Coronary artery (tissue), 2 donors: ENCODE measurements around the gene SDF4.

Source experiments
- DNase-seq: peaks from one replicate; pipeline ENCODE4 v3.0.0-alpha.2; 2017; ENCODE audit warnings: low spot score
- H3K27ac ChIP-seq, 2 donors: fragments of 200-600 bp; sonication (generic); one replicate each; pipeline ENCODE4 v1.5.1; 2016 to 2019
- H3K4me3 ChIP-seq: fragments of 200-600 bp; sonication (generic); 2 replicates; pipeline ENCODE4 v1.5.1; 2016; ENCODE audit warnings: mild to moderate bottlenecking, moderate library complexity
- TF ChIP-seq, protein P1 (sequence below): fragments of 200-600 bp; sonication (generic); IDR thresholded peaks from one replicate; pipeline ENCODE4 v1.5.1; 2019; ENCODE audit warnings: antibody characterized with exemption

Gene SDF4

DNA sequence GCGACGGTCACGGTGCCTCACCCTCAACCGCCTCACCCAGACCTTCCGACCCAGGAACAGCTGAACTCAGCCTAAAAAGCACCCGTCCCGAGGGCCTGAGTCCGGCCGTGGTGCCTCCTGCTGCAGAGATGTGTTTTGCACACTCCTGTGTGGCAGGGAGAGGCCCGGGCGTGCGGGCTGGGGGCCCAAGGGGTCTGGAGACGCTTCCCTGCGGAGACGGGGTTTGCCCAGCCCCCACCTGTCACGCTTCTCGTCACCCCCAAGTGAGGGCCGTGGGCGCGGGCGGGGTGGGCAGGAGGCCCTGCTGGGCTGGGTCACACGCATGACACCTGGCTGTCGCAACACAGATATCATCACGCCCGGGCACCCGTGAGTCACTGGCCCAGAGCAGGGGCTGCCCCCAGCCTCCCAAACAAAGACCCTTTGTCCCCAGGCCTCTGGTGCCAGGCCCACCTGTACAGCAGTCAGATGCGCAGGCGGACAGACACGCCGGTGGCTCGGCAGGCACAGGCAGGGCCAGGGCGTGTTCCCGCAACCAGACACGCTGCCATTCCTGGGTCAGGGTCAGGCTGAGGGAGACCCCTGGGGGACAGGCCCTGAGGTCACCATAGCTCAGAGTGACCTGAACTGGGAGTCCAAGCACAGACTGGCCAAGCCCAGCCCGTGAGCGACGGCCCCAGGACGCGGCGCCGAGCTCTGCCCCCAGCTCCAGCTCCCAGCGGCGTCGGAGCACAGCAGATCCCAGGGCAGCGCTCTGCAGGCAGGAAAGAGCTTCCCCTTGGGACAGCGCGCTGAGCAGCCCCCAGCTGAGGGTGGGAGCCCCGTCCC, 6.3 kb upstream of the SDF4 start:
- DNase-seq, result no peak
- Histone ChIP-seq H3K4me3 (no peak overlapping the region), H3K27ac (no peak overlapping the region)
- TF ChIP-seq, protein P1, sequence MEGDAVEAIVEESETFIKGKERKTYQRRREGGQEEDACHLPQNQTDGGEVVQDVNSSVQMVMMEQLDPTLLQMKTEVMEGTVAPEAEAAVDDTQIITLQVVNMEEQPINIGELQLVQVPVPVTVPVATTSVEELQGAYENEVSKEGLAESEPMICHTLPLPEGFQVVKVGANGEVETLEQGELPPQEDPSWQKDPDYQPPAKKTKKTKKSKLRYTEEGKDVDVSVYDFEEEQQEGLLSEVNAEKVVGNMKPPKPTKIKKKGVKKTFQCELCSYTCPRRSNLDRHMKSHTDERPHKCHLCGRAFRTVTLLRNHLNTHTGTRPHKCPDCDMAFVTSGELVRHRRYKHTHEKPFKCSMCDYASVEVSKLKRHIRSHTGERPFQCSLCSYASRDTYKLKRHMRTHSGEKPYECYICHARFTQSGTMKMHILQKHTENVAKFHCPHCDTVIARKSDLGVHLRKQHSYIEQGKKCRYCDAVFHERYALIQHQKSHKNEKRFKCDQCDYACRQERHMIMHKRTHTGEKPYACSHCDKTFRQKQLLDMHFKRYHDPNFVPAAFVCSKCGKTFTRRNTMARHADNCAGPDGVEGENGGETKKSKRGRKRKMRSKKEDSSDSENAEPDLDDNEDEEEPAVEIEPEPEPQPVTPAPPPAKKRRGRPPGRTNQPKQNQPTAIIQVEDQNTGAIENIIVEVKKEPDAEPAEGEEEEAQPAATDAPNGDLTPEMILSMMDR, result no peak

DNA sequence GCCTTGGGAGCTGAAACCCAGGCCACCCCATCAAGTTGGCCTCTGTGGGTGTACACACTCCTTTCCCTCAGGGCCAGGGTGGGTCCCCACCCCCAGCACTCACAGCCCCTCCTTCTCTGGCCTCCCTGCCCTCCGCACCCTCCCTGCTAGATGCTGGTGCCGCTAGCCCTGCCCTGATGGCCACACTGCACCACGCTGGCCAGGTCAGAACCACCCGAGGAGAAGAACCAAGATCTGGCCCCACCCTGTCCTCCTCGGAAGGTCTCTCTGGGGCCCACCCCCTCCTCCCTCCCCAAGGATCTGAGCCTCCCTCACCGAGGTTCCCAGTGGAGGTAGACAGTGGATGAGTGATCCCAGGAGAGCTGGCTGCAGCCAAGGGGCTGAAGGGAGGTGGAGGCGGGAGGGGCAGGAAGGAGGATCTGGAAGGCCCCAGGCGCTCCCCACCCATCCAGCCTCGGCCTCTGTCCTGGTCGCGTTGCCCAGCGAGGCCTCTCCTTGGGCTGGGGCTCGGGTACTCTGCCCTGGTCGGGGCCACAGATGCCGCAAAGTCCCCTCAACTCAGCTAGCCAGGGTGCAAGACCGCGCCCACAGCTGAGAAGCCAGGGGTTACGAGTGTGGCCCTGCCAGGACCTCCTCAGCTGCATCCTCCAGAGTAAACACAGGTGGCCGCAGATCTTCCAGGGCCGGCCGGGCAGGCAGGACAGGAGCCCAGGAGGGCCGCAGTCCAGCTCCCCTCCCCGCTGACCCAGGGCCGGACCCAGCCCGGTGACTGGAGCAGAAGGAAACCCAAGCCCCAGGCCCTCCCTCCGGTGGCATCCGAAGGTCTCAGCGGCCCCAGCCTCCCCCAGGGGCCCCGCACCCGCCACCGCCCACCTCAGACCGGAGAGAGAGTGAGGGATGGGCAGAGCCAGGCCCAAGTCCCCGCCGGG, 5.4 kb upstream of the SDF4 start:
- H3K4me3 ChIP-seq, result no peak overlapping the region
- DNase-seq, result no peak
- TF ChIP-seq, protein P1, result no peak
- H3K27ac ChIP-seq, result no peak overlapping the region

DNA sequence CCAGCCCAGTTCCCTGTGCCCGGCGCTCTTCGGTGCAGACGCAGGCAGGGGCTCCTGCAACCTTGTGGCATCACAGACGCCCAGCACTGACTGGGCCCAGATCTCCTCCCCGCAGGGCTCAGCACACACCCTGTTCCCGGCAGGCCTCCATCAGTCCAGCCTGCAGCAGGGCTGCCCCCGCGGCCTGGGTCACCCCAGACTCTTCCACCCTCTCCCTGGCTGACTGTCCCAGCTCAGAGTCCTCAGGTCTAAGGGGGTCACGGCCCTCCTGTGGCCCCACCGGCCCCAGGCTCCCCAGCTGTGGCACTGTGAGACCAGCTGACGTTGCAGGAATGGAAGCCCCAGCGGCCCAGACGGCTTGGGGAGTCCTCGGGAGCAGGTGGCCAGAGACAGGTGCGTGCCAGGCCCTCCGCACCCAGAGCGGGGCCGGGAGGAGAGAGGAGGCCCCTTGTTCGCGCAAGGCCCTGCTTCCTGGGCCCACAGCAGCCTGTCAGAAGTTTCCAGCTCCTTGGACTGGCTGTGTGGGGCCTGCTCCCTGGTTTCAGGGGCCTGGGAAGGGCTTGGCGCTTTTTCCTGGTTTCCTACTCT, 4.5 kb upstream of the SDF4 start:
- TF ChIP-seq, protein P1, result no peak
- DNase-seq, result no peak
- Histone ChIP-seq H3K4me3 (no peak overlapping the region), H3K27ac (no peak overlapping the region)

DNA sequence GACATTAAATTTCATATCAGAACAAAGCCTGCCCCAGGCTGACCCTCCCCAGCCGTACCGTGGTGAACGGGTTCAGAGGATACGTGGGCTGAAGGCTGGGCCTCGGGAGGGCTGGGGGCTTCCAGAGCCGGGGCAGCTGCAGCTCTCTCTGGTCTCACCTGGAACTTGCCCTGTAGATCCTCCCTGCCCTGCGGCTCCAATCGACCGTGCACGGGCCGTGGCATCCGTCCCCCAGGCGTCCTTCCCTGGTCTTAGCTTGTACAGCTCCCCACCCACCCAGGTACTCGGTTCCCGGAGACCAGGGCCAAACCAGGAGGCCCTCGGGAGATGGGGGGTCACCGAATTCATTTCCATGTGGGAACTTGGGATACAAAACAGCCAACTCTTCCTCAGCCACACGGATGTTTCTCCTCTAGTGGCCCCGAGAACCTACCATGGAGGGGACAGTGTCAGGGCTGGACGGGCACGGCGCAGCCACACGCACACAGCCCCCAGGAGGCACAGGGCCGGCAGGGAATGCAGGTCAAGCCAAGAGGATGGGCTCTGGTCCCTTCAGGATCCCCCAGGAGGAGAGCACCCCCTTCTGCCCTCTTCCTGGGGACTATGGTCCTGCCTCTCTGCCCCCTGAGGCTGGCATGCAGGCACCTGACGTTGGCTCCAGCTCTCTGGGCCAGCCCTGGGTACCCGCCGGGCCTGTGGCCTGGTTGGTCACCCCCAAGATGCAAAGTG, 3.4 kb upstream of the SDF4 start:
- TF ChIP-seq, protein P1, result no peak
- DNase-seq, result no peak
- no peak overlapping the region for H3K27ac ChIP-seq
- no peak overlapping the region for H3K4me3 ChIP-seq

DNA sequence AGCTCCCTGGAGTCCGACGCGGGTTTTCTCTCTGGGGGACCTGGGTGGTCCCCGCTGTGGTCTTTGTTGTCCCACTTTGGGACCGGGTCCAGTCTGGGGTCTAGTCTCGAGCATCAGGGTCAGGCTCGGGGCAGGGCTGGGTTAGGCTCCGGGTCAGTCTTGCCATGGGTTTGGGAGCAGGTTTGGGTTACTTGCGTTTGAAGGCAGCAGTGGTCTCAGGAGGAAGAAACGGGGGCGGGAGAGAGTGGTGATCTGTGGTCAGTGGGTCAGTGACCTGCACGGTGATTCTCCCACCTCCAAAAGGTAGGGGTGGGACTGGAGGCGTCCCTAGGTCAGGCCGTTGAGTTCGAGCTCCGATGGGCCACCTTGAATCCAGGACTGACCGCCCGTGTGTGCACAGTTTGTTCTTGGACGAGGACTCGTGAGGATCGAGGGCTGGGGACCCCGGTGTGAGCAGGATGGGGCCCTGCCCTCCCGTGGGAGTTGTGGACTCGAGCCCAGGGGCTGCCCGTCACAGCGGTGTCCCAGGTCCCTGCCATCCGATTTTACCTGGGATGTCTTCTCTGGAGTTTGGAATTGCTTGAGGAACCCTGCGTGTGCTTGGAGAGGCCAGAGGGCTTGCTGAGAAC, 2.5 kb upstream of the SDF4 start:
- Histone ChIP-seq H3K4me3 (no peak overlapping the region), H3K27ac (no peak overlapping the region)
- TF ChIP-seq, protein P1, result no peak
- DNase-seq, result no peak

DNA sequence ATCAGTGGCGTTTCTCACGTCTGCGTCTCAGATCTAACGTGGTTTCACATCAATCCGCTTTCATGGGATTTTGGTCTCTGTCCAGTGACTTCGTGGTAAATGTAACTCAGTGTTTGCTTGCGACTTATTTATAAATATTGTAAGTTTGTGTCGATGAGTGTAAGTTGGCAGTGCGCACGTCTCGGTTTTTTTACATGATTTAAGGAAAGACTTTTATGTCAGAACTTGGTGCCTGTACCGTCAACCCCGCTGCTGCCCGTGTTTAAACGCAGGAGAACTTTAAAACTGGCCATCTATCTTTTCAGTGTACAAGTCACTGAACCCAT, 1.7 kb upstream of the SDF4 start:
- TF ChIP-seq, protein P1, result no peak
- no peak for DNase-seq
- Histone ChIP-seq H3K27ac (no peak overlapping the region), H3K4me3 (no peak overlapping the region)
